K562 (cell line): ENCODE results near the gene FKBP2. TPM values are rescaled to one million over a fixed set of nuclear protein-coding genes. Genes with fewer than 3 reads are reported as not detected.
A peak's percentile ranks its signal among the peaks of the same experiment; 100 is the strongest.

Experiments used
- BMI1 ChIP-seq: fragments of 150-350 bp; IDR thresholded peaks from 2 replicates; pipeline ENCODE4 v1.6.1; 2014; ENCODE audit warnings: low read length
- CTCFL ChIP-seq: IDR thresholded peaks from 2 replicates; pipeline ENCODE4 v1.6.1; 2011; ENCODE audit warnings: borderline replicate concordance, low read depth, mild to moderate bottlenecking, moderate library complexity, low read length; ENCODE audit not compliant: insufficient read depth, poor library complexity, severe bottlenecking
- FOS ChIP-seq: IDR thresholded peaks from 3 replicates; pipeline ENCODE4 v1.6.1; 2011; ENCODE audit not compliant: insufficient read length; ENCODE audit errors: extremely low read depth
- GTF2E2 ChIP-seq: fragments of 200-800 bp; sonication (Bioruptor generic); IDR thresholded peaks from 2 replicates; pipeline ENCODE4 v1.6.1; 2016; ENCODE audit warnings: missing genetic modification characterization, missing compliant biosample characterization
- HMBOX1 ChIP-seq: sonication (generic); IDR thresholded peaks from 2 replicates; pipeline ENCODE4 v1.6.1; 2016
- IRF2 ChIP-seq: sonication (generic); formaldehyde crosslinking; IDR thresholded peaks from 2 replicates; pipeline ENCODE4 v1.8.1; 2022; ENCODE audit warnings: mild to moderate bottlenecking, missing genetic modification reagents
- KLF16 ChIP-seq: IDR thresholded peaks from 2 replicates; pipeline ENCODE4 v1.6.1; 2016; ENCODE audit warnings: antibody characterized with exemption
- MYC ChIP-seq, 2 experiments: fragments of 250-450 bp in 1 of 2; sonication (Bioruptor Pico) in 1 of 2; IDR thresholded peaks; 2 replicates each; pipeline versions ENCODE4 v1.5.1 to v1.6.1; 2012 to 2021; ENCODE audit warnings: low read depth in 2 of 2, borderline replicate concordance in 1 of 2, improper control_type of control experiment in 1 of 2, low read length in 1 of 2, mild to moderate bottlenecking in 1 of 2, moderate library complexity in 1 of 2
- NFE2L1 ChIP-seq: fragments of 450-650 bp; IDR thresholded peaks from 2 replicates; pipeline ENCODE4 v1.6.1; 2016; ENCODE audit warnings: missing genetic modification characterization, low read depth, mild to moderate bottlenecking, missing compliant biosample characterization, moderate library complexity, borderline replicate concordance
- PHF8 ChIP-seq: fragments of 200-600 bp; sonication (generic); IDR thresholded peaks from 2 replicates; pipeline ENCODE4 v1.6.1; 2012; ENCODE audit warnings: mixed run types, mild to moderate bottlenecking, inconsistent platforms, low read length, moderate library complexity, borderline replicate concordance
- RFX5 ChIP-seq: IDR thresholded peaks from 2 replicates; pipeline ENCODE4 v1.6.1; 2011; ENCODE audit warnings: low read depth, mild to moderate bottlenecking, improper control_type of control experiment, low read length
- SLC30A9 ChIP-seq: fragments of 250-450 bp; sonication (Bioruptor Pico); IDR thresholded peaks from 2 replicates; pipeline ENCODE4 v1.8.0; 2022; ENCODE audit warnings: mild to moderate bottlenecking, moderate library complexity
- ZBTB40 ChIP-seq, 2 experiments: fragments of 450-650 bp in 1 of 2; sonication (generic) in 1 of 2; formaldehyde crosslinking in 1 of 2; IDR thresholded peaks; 2 replicates each; pipeline versions ENCODE4 v1.7.1 to v1.9.0; 2016 to 2022; ENCODE audit warnings: inconsistent platforms in 1 of 2, mild to moderate bottlenecking in 1 of 2, missing genetic modification reagents in 1 of 2
- polyA plus RNA-seq, 8 experiments: library from polyadenylated mRNA; depleted of rRNA in 4 of 8; stranded (reverse) in 5 of 8; unstranded in 3 of 8; fragments of >200 nt; fragmentation: Nextera tagmentation in 2 of 8; fragmentation: Illumina TruSeq in 1 of 8; extraction: Ambion mirVana in 2 of 8; extraction: Trizol in 1 of 8; gene quantifications; 2 replicates each; pipeline versions ENCODE4 v1.2.1 to v1.2.3, GENCODE V29; 2011 to 2014; ENCODE audit warnings: inconsistent platforms in 1 of 8, missing spikeins in 1 of 8
- total RNA-seq, 7 experiments: library from RNA; depleted of rRNA in 6 of 7; stranded (reverse); fragments of >200 nt in 6 of 7; fragmentation: Illumina TruSeq in 2 of 7; extraction: Trizol in 2 of 7; gene quantifications; 2 replicates each; pipeline versions ENCODE4 v1.2.1 to v1.2.3, GENCODE V29; 2011 to 2021; ENCODE audit warnings: low replicate concordance in 1 of 7

The FKBP2 gene
- total and polyA plus RNA-seq, 9 of the 15 experiments (the other 6 are each of a cell fraction or from before 2014, with no cell fraction given): 3.5 to 151 (median 58.1) TPM

GRCh38 chr11:64269540-64270220 is 28.8 kb downstream of the FKBP2 start (continued):
- peak; percentile 100 for TF ChIP-seq ZBTB40 (IDR thresholded peaks at IDR 0.05)
- TF ChIP-seq ZBTB40 (CRISPR knock-in tag; IDR thresholded peaks at IDR 0.05): no peak
- no peak for TF ChIP-seq CTCFL
- TF ChIP-seq BMI1: no peak
- TF ChIP-seq RFX5: 0 out of 2 replicates have a peak, but pooled peaks have one; percentile 12
- peak; percentile 90; the same call in 1 of the 2 replicates for TF ChIP-seq GTF2E2
- 0 out of 2 replicates have a peak, but pooled peaks have one; percentile 11 for TF ChIP-seq HMBOX1
- no peak for TF ChIP-seq NFE2L1 (tag)
- TF ChIP-seq SLC30A9: no peak
- TF ChIP-seq KLF16: no peak
- no peak for TF ChIP-seq IRF2 (CRISPR knock-in tag)
- peak; percentile 57; the same call in 1 of the 2 replicates for TF ChIP-seq PHF8
- TF ChIP-seq FOS: no peak
- no peak for TF ChIP-seq MYC (IDR thresholded peaks at IDR 0.05; ENCODE audit: low read depth, low read length)
- no peak for TF ChIP-seq MYC (CRISPR knock-in tag; IDR thresholded peaks at IDR 0.05; ENCODE audit: borderline replicate concordance, low read depth)
